DOHH2 (cell line): Measurements from ENCODE around the gene RNU1-4.
"Not testable (repeated sequence)": the region's sequence is repeated elsewhere in the genome, so short reads cannot be mapped to it uniquely, and the experiment has no call there.

ENCODE experiments used
- CTCF ChIP-seq: fragments of 200-600 bp; sonication (generic); IDR thresholded peaks from one replicate; pipeline ENCODE4 v1.5.1; 2014; ENCODE audit warnings: antibody characterized with exemption, mild to moderate bottlenecking, low read depth, low read length; ENCODE audit not compliant: poor library complexity, severe bottlenecking
- EZH2phosphoT487 ChIP-seq: fragments of 200-600 bp; sonication (generic); IDR thresholded peaks from 2 replicates; pipeline ENCODE4 v1.6.1; 2017; ENCODE audit warnings: borderline replicate concordance, mild to moderate bottlenecking, antibody characterized with exemption, low read length, moderate library complexity, mixed read lengths

- not testable (repeated sequence) for TF ChIP-seq EZH2phosphoT487, CTCF
Observed at GRCh38 chr1:16765731-16766605, 25.7 kb downstream of the RNU1-4 start.
